HCT116 (cell line): ENCODE results near the gene OR4S2. TPM values are rescaled to one million over a fixed set of nuclear protein-coding genes. Genes with fewer than 3 reads are reported as not detected.

Experiments
- ATAC-seq: fragments of 200-7000 bp; cut with Tn5 transposase; 2 replicates; pipeline ENCODE4 v1.9.1; 2020; ENCODE audit warnings: mild to moderate bottlenecking, moderate library complexity
- Bru-seq: library from RNA; stranded (reverse); fragments of 400-500 nt; gene quantifications from one replicate; lab custom pipeline; 2021; lab: Mats Ljungman, UMichigan
- BruChase-seq, 2 experiments: library from RNA; stranded (reverse); fragments of 400-500 nt; gene quantifications; one replicate each; lab custom pipeline; 2021; lab: Mats Ljungman, UMichigan
- BruUV-seq: library from RNA; stranded (reverse); fragments of 400-500 nt; replicated peaks from 2 replicates; lab custom pipeline; 2021; lab: Mats Ljungman, UMichigan
- CTCF ChIA-PET: fragments of 300-600 bp; sonication (Branson Sonifier 250); formaldehyde crosslinking; loops from one replicate; lab custom pipeline; 2021; ENCODE audit warnings: antibody characterized with exemption; lab: Charles Lee
- POLR2A ChIA-PET: fragments of 300-600, 350-600 bp; sonication (Branson Sonifier 250); formaldehyde crosslinking; loops from one replicate; lab custom pipeline; 2021; ENCODE audit warnings: antibody characterized with exemption; lab: Charles Lee
- RAD21 ChIA-PET, 2 experiments: fragments of 300-600 bp; sonication (Branson Sonifier 250); formaldehyde crosslinking; loops; one replicate each; lab custom pipeline; 2023; ENCODE audit warnings: low total read pairs in 2 of 2; ENCODE audit not compliant: uncharacterized antibody in 2 of 2, unreplicated experiment in 2 of 2, low non-redundant PET in 1 of 2; lab: Charles Lee
- DNase-seq: peaks from one replicate; pipeline ENCODE4 v3.0.0-alpha.2; 2010; ENCODE audit warnings: low read depth, low spot score
- H2AFZ ChIP-seq: fragments of 200-600 bp; shearing (Covaris generic), sonication (generic); 2 replicates; pipeline ENCODE4 v1.6.1; 2017; ENCODE audit warnings: low read depth, mixed run types, mixed read lengths, antibody characterized with exemption, low read length; ENCODE audit not compliant: poor library complexity, severe bottlenecking
- H3K27ac ChIP-seq: 2 replicates; pipeline ENCODE4 v1.5.1; 2012; ENCODE audit warnings: low read depth, low read length
- H3K27me3 ChIP-seq: fragments of 200-600 bp; sonication (generic); 2 replicates; pipeline ENCODE4 v1.6.1; 2016; ENCODE audit warnings: mixed run types, low read length, mixed read lengths; ENCODE audit not compliant: insufficient read depth
- H3K36me3 ChIP-seq, 2 experiments: fragments of 200-500 bp in 1 of 2; fragments of 200-600 bp in 1 of 2; sonication (Bioruptor generic) in 1 of 2; sonication (generic) in 1 of 2; 2 replicates each; pipeline versions ENCODE4 v1.5.1 to v1.6.1; 2014 to 2016; ENCODE audit warnings: low read length in 2 of 2, inconsistent platforms in 1 of 2, mixed read lengths in 1 of 2, mixed run types in 1 of 2; ENCODE audit not compliant: insufficient read depth in 2 of 2, control insufficient read depth in 1 of 2
- H3K4me1 ChIP-seq, 2 experiments: fragments of 200-600 bp in 1 of 2; sonication (generic) in 1 of 2; 2 replicates each; pipeline versions ENCODE4 v1.5.1 to v1.6.1; 2012 to 2017; ENCODE audit warnings: low read length in 2 of 2, inconsistent platforms in 1 of 2, mild to moderate bottlenecking in 1 of 2, mixed read lengths in 1 of 2, mixed run types in 1 of 2, moderate library complexity in 1 of 2; ENCODE audit not compliant: insufficient read depth in 2 of 2, control insufficient read depth in 1 of 2
- H3K4me2 ChIP-seq: fragments of 200-600 bp; sonication (generic); 2 replicates; pipeline ENCODE4 v1.6.1; 2017; ENCODE audit warnings: mixed run types, low read length, mixed read lengths
- H3K4me3 ChIP-seq, 2 experiments: fragments of 200-600 bp in 1 of 2; sonication (generic) in 1 of 2; replicated peaks in 1 of 2; 2 replicates each; pipeline ENCODE4 v1.5.1; 2011 to 2016; ENCODE audit warnings: low read length in 2 of 2, control low read depth in 1 of 2, low read depth in 1 of 2, mild to moderate bottlenecking in 1 of 2, mixed read lengths in 1 of 2, mixed run types in 1 of 2
- H3K79me2 ChIP-seq: fragments of 200-600 bp; sonication (generic); 2 replicates; pipeline ENCODE4 v1.6.1; 2017; ENCODE audit warnings: mild to moderate bottlenecking, mixed run types, low read length, moderate library complexity, mixed read lengths; ENCODE audit not compliant: insufficient read depth
- H3K9ac ChIP-seq: fragments of 200-600 bp; sonication (generic); 2 replicates; pipeline ENCODE4 v1.6.1; 2016; ENCODE audit warnings: low read length, mixed read lengths
- H3K9me2 ChIP-seq: fragments of 200-600 bp; sonication (generic), shearing (Covaris generic); 2 replicates; pipeline ENCODE4 v1.6.1; 2017; ENCODE audit warnings: mixed run types, mild to moderate bottlenecking, moderate library complexity; ENCODE audit not compliant: insufficient read depth
- H3K9me3 ChIP-seq, 2 experiments: fragments of 200-500 bp in 1 of 2; fragments of 200-600 bp in 1 of 2; sonication (Bioruptor generic) in 1 of 2; sonication (generic) in 1 of 2; 2 replicates each; pipeline ENCODE4 v1.6.1; 2014 to 2017; ENCODE audit warnings: low read length in 2 of 2, mixed read lengths in 2 of 2, inconsistent platforms in 1 of 2, low read depth in 1 of 2, mild to moderate bottlenecking in 1 of 2, mixed run types in 1 of 2, moderate library complexity in 1 of 2; ENCODE audit not compliant: control insufficient read depth in 1 of 2, insufficient read depth in 1 of 2
- H4K20me1 ChIP-seq: fragments of 200-600 bp; sonication (generic), shearing (Covaris generic); 2 replicates; pipeline ENCODE4 v1.6.1; 2017; ENCODE audit warnings: mixed run types, mild to moderate bottlenecking, moderate library complexity; ENCODE audit not compliant: insufficient read depth
- EZH2 ChIP-seq: fragments of 200-600 bp; sonication (generic); IDR thresholded peaks from 2 replicates; pipeline ENCODE4 v1.6.1; 2017; ENCODE audit warnings: antibody characterized with exemption, mixed run types
- SP1 ChIP-seq: IDR thresholded peaks from 2 replicates; pipeline ENCODE4 v1.6.1; 2012; ENCODE audit warnings: low read depth
- YY1 ChIP-seq: IDR thresholded peaks from 2 replicates; pipeline ENCODE4 v1.6.1; 2011; ENCODE audit warnings: low read length, low read depth, moderate library complexity, mild to moderate bottlenecking; ENCODE audit not compliant: insufficient replicate concordance; ENCODE audit errors: extremely low read depth
- ZNF274 ChIP-seq: fragments of 200-500 bp; sonication (Bioruptor generic); IDR thresholded peaks from 2 replicates; pipeline ENCODE4 v1.6.1; 2014; ENCODE audit warnings: mild to moderate bottlenecking, low read depth, low read length, inconsistent platforms
- intact Hi-C: fragments of 100-400 bp; cut with micrococcal nuclease; formaldehyde crosslinking; loops from 2 replicates; pipeline ENCODE4 v1.10.0; 2022
- long read RNA-seq: library from polyadenylated mRNA; unstranded; transcript quantifications from one replicate; pipeline ENCODE4 v2.0.0, GENCODE V29; 2021; ENCODE audit not compliant: unreplicated experiment
- polyA plus RNA-seq: library from polyadenylated mRNA; unstranded; fragments of >200 nt; gene quantifications from 2 replicates; pipeline ENCODE4 v1.2.1, GENCODE V29; 2012; ENCODE audit warnings: missing spikeins
- total RNA-seq: library from RNA; stranded (reverse); gene quantifications from one replicate; pipeline ENCODE4 v1.2.1, GENCODE V29; 2021; ENCODE audit not compliant: unreplicated experiment
- TF ChIP-seq, protein P1 (sequence below): IDR thresholded peaks from 2 replicates; pipeline ENCODE4 v1.6.1; 2011; ENCODE audit warnings: mild to moderate bottlenecking, low read length, moderate library complexity; ENCODE audit not compliant: insufficient replicate concordance; ENCODE audit errors: extremely low read depth
- TF ChIP-seq, protein P2 (sequence below): IDR thresholded peaks from 2 replicates; pipeline ENCODE4 v1.6.1; 2012

The OR4S2 gene, protein sequence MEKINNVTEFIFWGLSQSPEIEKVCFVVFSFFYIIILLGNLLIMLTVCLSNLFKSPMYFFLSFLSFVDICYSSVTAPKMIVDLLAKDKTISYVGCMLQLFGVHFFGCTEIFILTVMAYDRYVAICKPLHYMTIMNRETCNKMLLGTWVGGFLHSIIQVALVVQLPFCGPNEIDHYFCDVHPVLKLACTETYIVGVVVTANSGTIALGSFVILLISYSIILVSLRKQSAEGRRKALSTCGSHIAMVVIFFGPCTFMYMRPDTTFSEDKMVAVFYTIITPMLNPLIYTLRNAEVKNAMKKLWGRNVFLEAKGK
- total RNA-seq (not detected), Bru-seq, nascent RNA (not detected), BruChase-seq, experiment 1, labeled RNA remaining after a 6-hour chase (not detected), BruChase-seq, experiment 2, labeled RNA remaining after a 2-hour chase (not detected)
- polyA plus RNA-seq = not detected in 2 replicates
- long read RNA-seq = 0 reads

DNA sequence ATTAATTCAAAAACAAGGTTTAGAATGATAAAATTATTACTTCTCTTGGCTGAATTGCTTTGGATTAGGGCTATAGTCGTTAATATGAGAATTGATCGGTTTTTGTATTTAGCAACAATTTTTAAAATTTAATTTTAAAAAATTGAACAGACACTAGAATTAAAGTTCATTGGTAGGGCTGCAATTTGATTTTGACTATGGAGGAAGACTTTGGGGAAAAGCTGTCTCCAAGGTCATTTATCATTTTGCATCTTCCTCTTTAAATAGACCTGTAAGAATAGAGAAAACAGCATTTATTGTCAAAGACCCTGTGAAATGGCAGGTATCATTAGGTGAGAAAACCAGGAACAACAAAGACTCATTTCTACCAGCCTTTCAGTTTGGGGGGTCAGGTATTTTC is at the start of gene OR4S2:
OR4S2 (plus strand) TSS at position 301 of the 400 bp plus-strand sequence. CDS start 2,577 bp downstream, outside the sequence.
- BruUV-seq = no TSS peak
- no peak within 1 kb of the TSS for H3K27ac ChIP-seq
- CTCF ChIA-PET = no interaction called here
- no peaks in the 10 kb centered on the region for H3K36me3 ChIP-seq
- H3K4me3 ChIP-seq = no peak within 1 kb of the TSS
- H3K9ac ChIP-seq = no peak within 1 kb of the TSS
- DNase-seq (no peak), ATAC-seq (no peak)
- no peaks in the 10 kb centered on the region for H3K27me3 ChIP-seq
- POLR2A ChIA-PET = no interaction called here
- no peaks in the 10 kb centered on the region for H3K9me2 ChIP-seq
- RAD21 ChIA-PET = no interaction called here
- no peak within 1 kb of the TSS for H2AFZ ChIP-seq
- H3K4me2 ChIP-seq = no peak within 1 kb of the TSS
- no peaks in the 10 kb centered on the region for H3K4me1 ChIP-seq
- H3K79me2 ChIP-seq = no peaks in the 10 kb centered on the region
- H3K9me3 ChIP-seq = peaks cover 17 to 35% of the 10 kb centered on the region in 2 experiments; a peak in 2 of 4 replicates
- no peaks in the 10 kb centered on the region for H4K20me1 ChIP-seq
- intact Hi-C loops = loop anchor here (10.0 kb wide), 1 partner anchor 743 kb away; no protein-coding TSS in a partner anchor
- TF ChIP-seq, protein P1, sequence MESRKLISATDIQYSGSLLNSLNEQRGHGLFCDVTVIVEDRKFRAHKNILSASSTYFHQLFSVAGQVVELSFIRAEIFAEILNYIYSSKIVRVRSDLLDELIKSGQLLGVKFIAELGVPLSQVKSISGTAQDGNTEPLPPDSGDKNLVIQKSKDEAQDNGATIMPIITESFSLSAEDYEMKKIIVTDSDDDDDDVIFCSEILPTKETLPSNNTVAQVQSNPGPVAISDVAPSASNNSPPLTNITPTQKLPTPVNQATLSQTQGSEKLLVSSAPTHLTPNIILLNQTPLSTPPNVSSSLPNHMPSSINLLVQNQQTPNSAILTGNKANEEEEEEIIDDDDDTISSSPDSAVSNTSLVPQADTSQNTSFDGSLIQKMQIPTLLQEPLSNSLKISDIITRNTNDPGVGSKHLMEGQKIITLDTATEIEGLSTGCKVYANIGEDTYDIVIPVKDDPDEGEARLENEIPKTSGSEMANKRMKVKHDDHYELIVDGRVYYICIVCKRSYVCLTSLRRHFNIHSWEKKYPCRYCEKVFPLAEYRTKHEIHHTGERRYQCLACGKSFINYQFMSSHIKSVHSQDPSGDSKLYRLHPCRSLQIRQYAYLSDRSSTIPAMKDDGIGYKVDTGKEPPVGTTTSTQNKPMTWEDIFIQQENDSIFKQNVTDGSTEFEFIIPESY = no peak
- TF ChIP-seq, protein P2, sequence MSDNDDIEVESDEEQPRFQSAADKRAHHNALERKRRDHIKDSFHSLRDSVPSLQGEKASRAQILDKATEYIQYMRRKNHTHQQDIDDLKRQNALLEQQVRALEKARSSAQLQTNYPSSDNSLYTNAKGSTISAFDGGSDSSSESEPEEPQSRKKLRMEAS = no peak
- no peak for TF ChIP-seq SP1
- no peak for TF ChIP-seq ZNF274
- no peak for TF ChIP-seq YY1
- TF ChIP-seq EZH2 = no peak
